GM19023 (cell line): ENCODE results near the gene PKN2.
"Not testable (repeated sequence)": the region's sequence is repeated elsewhere in the genome, so short reads cannot be mapped to it uniquely, and the experiment has no call there.

Experiments
- ATAC-seq: cut with Tn5 transposase; IDR thresholded peaks from one replicate; pipeline ENCODE4 v1.9.1; 2021; ENCODE audit warnings: mild to moderate bottlenecking, moderate library complexity; ENCODE audit not compliant: unreplicated experiment

The PKN2 gene

DNA sequence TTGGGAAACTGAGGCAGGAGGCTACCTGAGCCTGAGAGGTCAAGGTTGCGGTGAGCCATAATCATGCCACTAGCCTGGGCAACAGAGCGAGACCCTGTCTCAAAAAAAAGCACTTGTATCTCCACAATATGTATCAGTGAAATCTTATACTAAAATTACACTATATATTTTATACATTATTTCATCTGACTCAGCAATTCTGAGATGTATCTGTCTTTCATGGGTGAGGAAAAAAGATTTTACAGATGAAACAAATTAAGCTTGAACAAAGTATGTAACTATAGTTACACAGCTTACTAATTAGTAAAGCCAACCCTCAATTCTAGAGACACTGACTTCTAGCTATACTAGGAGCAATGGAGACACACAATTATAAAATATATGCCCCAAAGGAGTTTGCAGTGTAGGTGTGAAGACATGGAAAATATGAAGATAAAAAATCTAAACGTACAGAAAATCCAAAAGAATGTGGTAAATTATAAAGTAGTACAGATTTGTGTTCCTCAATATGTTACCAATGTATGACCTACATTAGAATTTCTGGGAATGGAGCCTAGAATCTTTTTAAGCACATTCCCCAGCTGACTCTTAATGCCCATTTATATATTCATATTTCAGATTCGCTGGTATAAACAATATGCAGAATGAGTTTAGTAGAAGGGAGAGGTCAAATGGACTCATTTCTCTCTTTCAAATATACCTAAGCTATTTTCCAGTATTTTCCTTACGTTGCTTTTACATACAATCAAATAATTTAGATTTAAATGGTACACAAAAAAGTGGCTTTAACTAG, 192.7 kb downstream of the PKN2 start:
- no peak for ATAC-seq

- ATAC-seq, result no peak
These were observed 193.3 kb downstream of the PKN2 start for GRCh38 chr1:88877382-88877825.

DNA sequence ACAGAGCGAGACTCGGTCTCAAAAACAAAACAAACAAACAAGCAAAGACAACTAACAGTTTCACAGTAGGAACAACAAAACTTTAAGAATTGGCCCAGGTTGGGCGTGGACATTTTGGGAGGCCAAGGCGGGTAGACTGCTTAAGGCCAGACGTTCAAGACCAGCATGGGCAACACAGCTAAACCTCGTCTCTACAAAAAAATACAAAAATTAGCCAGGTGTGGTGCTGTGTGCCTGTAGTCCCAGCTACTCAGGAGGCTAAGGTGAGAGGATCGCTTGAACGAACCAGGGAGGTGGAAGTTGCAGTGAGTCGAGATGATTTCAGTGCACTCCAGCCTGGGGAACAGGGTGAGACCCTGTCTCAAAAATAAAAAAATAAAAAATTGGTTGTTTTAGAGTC, 193.8 kb downstream of the PKN2 start:
- no peak for ATAC-seq

GRCh38 chr1:88878731-88879130, 194.7 kb downstream of the PKN2 start:
- no peak for ATAC-seq

GRCh38 chr1:88880717-88881116, 196.6 kb downstream of the PKN2 start:
- not testable (repeated sequence) for ATAC-seq

DNA sequence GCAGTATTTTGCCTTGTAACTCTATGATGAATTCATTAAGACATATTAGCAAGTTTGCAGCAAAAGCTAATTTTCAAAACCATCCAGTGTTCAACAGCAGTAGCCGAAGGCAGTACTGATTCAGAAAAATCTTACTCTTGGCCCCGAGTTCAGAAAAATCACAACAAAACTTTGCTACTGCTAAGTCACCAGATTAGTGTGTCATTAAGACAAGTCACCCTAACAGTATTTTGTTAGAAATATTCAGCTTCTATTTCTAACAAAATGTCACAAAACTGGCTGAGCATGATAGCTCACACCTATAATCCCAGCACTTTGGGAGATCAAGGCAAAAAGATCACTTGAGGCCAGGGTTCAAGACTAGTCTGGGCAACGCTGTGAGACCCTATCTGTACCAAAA, 199.1 kb downstream of the PKN2 start:
- ATAC-seq, result no peak
